OCI-LY7 (cell line): ENCODE measurements around the gene ARHGEF19.

Experiments
- EZH2phosphoT487 ChIP-seq: fragments of 200-600 bp; sonication (generic); IDR thresholded peaks from 2 replicates; pipeline ENCODE4 v1.6.1; 2018; ENCODE audit warnings: low read depth, borderline replicate concordance, mild to moderate bottlenecking, mixed run types, antibody characterized with exemption, low read length, moderate library complexity, mixed read lengths
- TF ChIP-seq, protein P1 (sequence below): fragments of 200-600 bp; sonication (generic); conservative IDR thresholded peaks from 2 replicates; pipeline ENCODE4 v1.5.1; 2014; ENCODE audit warnings: mild to moderate bottlenecking, antibody characterized with exemption, low read length, moderate library complexity, mixed read lengths

DNA sequence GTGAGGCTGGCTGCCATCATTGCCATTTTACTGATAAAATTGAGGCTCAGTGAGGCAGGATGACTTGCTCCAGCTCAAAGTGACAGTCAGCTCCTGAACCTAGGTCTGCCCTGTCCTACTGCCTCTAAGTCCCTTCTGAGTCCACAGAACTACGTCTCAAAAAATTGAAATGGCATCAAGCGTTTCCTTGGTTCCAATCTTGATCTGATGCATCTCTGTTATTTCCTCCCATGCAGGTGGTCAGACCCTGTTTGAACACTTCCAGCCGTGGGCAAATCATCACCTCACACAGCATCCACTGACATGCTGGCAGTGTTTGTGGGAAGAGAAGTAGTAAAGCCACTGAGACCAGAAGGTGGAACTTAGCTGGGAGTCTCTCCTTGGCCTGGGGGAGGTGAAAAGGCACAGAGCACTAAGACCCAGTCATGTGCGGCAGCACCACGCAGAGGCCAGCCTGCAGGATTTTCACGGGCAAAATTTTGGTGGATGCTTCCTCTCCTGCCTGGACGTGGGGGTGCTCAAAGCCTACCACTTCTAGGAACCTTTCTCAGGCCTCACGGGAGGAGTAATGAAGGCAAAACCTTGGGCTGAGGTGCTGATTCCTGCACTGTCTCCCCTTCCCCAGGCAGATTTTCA, 32.3 kb upstream of the ARHGEF19 start:
- TF ChIP-seq, protein P1, sequence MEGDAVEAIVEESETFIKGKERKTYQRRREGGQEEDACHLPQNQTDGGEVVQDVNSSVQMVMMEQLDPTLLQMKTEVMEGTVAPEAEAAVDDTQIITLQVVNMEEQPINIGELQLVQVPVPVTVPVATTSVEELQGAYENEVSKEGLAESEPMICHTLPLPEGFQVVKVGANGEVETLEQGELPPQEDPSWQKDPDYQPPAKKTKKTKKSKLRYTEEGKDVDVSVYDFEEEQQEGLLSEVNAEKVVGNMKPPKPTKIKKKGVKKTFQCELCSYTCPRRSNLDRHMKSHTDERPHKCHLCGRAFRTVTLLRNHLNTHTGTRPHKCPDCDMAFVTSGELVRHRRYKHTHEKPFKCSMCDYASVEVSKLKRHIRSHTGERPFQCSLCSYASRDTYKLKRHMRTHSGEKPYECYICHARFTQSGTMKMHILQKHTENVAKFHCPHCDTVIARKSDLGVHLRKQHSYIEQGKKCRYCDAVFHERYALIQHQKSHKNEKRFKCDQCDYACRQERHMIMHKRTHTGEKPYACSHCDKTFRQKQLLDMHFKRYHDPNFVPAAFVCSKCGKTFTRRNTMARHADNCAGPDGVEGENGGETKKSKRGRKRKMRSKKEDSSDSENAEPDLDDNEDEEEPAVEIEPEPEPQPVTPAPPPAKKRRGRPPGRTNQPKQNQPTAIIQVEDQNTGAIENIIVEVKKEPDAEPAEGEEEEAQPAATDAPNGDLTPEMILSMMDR, result peak; percentile 12; the same call in 1 of the 2 replicates
- no peak for TF ChIP-seq EZH2phosphoT487
